ENCODE results near the gene KRT75. TPM values are rescaled to one million over a fixed set of nuclear protein-coding genes. Genes with fewer than 3 reads are reported as not detected.

Gene KRT75
- total RNA-seq, 2 experiments from 2014 or later = not detected

- POLR2A ChIA-PET = no interaction called here
- CTCF ChIA-PET = interaction anchor here (0.7 to 1.5 kb wide), 10 partner anchors 15 to 484 kb away, joined by 3 to 6 read pairs (median 4); partner anchors contain the start of gene KRT80
- Mint-ChIP-seq H3K4me1 (ENCODE audit: low read depth) (no peaks in the 10 kb centered on the region), H3K4me3 (no peak overlapping the region), H3K9me3 (no peaks in the 10 kb centered on the region), H3K27ac (no peak overlapping the region), H3K36me3 (ENCODE audit: low read depth) (no peaks in the 10 kb centered on the region), H3K27me3 (no peaks in the 10 kb centered on the region)
- intact Hi-C loops (cut with micrococcal nuclease) = no loop called here
- peak; percentile 28 for DNase-seq
- peak; percentile 51 for ATAC-seq
- peak; percentile 45 for TF ChIP-seq CTCF (IDR thresholded peaks at IDR 0.05)
Measured at GRCh38 chr12:52395761-52396434, 38.3 kb downstream of the KRT75 start.

- no peak overlapping the region for H3K4me3 Mint-ChIP-seq
- no peak overlapping the region for H3K27ac Mint-ChIP-seq
- intact Hi-C loops (cut with micrococcal nuclease) = no loop called here
- H3K27me3 Mint-ChIP-seq = no peaks in the 10 kb centered on the region
- TF ChIP-seq CTCF (IDR thresholded peaks at IDR 0.05) = no peak
- POLR2A ChIA-PET = no interaction called here
- H3K36me3 Mint-ChIP-seq (ENCODE audit: low read depth) = no peaks in the 10 kb centered on the region
- ATAC-seq (no peak), DNase-seq (no peak)
- H3K9me3 Mint-ChIP-seq = no peaks in the 10 kb centered on the region
- H3K4me1 Mint-ChIP-seq (ENCODE audit: low read depth) = no peaks in the 10 kb centered on the region
- CTCF ChIA-PET = interaction anchor here (0.7 to 1.7 kb wide), 6 partner anchors 8 to 485 kb away, joined by 3 to 5 read pairs (median 3); partner anchors contain the start of gene KRT80
Measured at GRCh38 chr12:52394836-52395405, 39.2 kb downstream of the KRT75 start.

- no peaks in the 10 kb centered on the region for H3K27me3 Mint-ChIP-seq
- no peaks in the 10 kb centered on the region for H3K4me1 Mint-ChIP-seq (ENCODE audit: low read depth)
- no peak overlapping the region for H3K27ac Mint-ChIP-seq
- ChIA-PET POLR2A (no interaction called here), CTCF (interaction anchor here (1.0 kb wide), 1 partner anchor 31 kb away, joined by 3 read pairs; no protein-coding TSS in a partner anchor)
- no peak overlapping the region for H3K4me3 Mint-ChIP-seq
- DNase-seq (no peak), ATAC-seq (no peak)
- no peaks in the 10 kb centered on the region for H3K36me3 Mint-ChIP-seq (ENCODE audit: low read depth)
- H3K9me3 Mint-ChIP-seq = no peaks in the 10 kb centered on the region
- TF ChIP-seq CTCF (IDR thresholded peaks at IDR 0.05) = no peak
- intact Hi-C loops (cut with micrococcal nuclease) = no loop called here
Measured at GRCh38 chr12:52392465-52393007, 41.6 kb downstream of the KRT75 start.

GRCh38 chr12:52391618-52392002 is 42.6 kb downstream of the KRT75 start:
- H3K36me3 Mint-ChIP-seq (ENCODE audit: low read depth) = no peaks in the 10 kb centered on the region

More at GRCh38 chr12:52391618-52392002, 42.6 kb downstream of the KRT75 start:
- no peak overlapping the region for H3K4me3 Mint-ChIP-seq
- POLR2A ChIA-PET = no interaction called here
- intact Hi-C loops (cut with micrococcal nuclease) = no loop called here
- ATAC-seq (no peak), DNase-seq (no peak)
- H3K27ac Mint-ChIP-seq = no peak overlapping the region
- CTCF ChIA-PET = interaction anchor here (1.0 to 1.4 kb wide), 2 partner anchors 18 to 30 kb away, joined by 3 to 7 read pairs; no protein-coding TSS in a partner anchor
- TF ChIP-seq CTCF (IDR thresholded peaks at IDR 0.05) = no peak
- no peaks in the 10 kb centered on the region for H3K4me1 Mint-ChIP-seq (ENCODE audit: low read depth)
- H3K27me3 Mint-ChIP-seq = no peaks in the 10 kb centered on the region
- no peaks in the 10 kb centered on the region for H3K9me3 Mint-ChIP-seq

All from activated CD8-positive, alpha-beta T cell treated with anti-CD3 and anti-CD28 coated beads for 36 hours (primary cell).